HuH-7.5 (cell line): ENCODE results near the gene SLC25A48.

Experiments used
- DNase-seq: peaks from one replicate; pipeline ENCODE4 v3.0.0; 2011; ENCODE audit warnings: low spot score

SLC25A48 gene

GRCh38 chr5:135834639-135835529 is at the start of gene SLC25A48:
Gene SLC25A48, plus strand, starts transcription at chr5:135834663. Its CDS starts 185 bp downstream, at chr5:135834848.
- peak; percentile 74 for DNase-seq

DNA sequence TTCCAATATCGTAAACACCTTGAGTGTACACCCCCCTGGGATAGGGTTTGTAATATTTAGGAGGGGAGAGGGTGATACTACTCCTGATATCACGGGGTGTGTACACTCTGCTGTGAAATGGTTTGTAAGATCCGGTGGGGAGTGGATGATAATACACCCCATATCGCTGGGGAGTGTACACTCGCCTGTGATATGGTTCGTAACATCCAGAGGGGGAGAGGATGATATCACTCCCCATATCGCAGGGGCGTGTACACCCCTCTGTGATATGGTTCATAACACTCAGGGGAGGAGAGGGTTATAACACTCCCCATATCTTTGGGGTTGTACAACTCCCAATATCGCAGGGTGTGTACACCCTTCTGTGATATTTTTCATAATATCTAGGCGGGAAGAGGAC is 33.8 kb upstream of the SLC25A48 start:
- DNase-seq, result no peak

- no peak for DNase-seq
These were observed 24.1 kb upstream of the SLC25A48 start for GRCh38 chr5:135810188-135810943.

DNA sequence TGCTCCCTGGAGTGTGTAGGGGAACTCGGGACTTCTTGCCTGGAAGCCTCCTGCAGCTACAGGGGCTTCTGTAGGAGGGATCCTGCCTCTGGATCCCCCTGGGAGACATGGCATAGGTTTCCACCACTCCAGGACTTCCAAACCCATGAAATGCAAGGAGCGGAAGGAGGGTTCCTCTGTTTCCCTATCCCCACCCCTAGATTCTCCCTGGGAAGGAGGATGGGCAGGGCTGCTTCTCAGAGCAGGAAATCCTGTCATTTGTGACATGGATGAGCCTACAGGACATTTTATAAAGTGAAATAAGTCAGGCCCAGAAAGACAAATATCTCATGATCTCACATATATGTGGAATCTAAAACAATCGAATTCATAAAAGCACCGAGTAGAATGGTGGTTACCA is 23.5 kb upstream of the SLC25A48 start:
- no peak for DNase-seq

GRCh38 chr5:135813758-135814157 is 20.7 kb upstream of the SLC25A48 start:
- no peak for DNase-seq

GRCh38 chr5:135814316-135814715 is 20.1 kb upstream of the SLC25A48 start:
- no peak for DNase-seq

GRCh38 chr5:135814812-135815211 is 19.7 kb upstream of the SLC25A48 start:
- no peak for DNase-seq

GRCh38 chr5:135821061-135821801 is 13.2 kb upstream of the SLC25A48 start:
- no peak for DNase-seq

- no peak for DNase-seq
These were observed 12.7 kb upstream of the SLC25A48 start for GRCh38 chr5:135821802-135822201.

GRCh38 chr5:135822286-135822685 is 12.2 kb upstream of the SLC25A48 start:
- DNase-seq, result no peak

DNA sequence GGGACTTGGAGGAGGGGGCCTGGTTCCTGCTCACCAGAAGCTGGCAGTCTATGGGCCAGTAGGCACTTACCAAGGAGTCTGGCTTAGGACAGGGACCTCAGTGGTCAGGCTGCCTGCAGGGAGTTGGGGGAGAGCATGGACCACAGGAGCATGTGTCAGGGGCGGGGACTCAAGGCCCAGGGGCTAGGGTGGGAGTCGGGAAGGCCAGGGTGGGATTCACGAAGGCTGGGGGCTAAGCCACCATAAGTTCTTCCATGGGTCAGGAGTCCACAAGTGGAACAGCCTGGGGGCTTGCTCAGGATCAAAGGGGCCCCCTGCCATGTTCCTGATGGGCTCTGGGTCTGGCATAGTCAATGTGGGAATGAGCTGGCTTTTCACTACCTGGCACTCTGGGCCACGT is 11.5 kb upstream of the SLC25A48 start:
- DNase-seq, result no peak

DNA sequence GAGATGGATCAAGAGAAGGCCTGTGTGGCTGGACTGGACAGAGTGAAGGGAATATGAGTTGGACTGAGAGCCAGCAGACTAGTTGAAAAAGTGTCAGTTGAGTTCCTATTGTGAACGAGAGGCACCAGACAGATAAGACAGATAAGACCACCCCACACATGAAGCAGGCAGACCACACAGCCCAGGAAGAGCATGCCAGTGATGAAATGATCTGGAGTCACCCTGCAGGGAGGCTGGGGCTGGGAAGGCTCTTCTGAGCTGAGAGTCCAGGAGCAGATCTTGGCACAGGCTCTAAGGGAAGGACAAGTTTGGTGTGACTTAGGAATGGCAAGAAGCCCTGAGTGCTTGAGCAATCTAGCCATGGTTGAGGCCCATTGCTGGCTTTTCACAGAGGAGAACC is 10.6 kb upstream of the SLC25A48 start:
- DNase-seq, result no peak

GRCh38 chr5:135824541-135825041 is 9.9 kb upstream of the SLC25A48 start:
- DNase-seq, result no peak

DNA sequence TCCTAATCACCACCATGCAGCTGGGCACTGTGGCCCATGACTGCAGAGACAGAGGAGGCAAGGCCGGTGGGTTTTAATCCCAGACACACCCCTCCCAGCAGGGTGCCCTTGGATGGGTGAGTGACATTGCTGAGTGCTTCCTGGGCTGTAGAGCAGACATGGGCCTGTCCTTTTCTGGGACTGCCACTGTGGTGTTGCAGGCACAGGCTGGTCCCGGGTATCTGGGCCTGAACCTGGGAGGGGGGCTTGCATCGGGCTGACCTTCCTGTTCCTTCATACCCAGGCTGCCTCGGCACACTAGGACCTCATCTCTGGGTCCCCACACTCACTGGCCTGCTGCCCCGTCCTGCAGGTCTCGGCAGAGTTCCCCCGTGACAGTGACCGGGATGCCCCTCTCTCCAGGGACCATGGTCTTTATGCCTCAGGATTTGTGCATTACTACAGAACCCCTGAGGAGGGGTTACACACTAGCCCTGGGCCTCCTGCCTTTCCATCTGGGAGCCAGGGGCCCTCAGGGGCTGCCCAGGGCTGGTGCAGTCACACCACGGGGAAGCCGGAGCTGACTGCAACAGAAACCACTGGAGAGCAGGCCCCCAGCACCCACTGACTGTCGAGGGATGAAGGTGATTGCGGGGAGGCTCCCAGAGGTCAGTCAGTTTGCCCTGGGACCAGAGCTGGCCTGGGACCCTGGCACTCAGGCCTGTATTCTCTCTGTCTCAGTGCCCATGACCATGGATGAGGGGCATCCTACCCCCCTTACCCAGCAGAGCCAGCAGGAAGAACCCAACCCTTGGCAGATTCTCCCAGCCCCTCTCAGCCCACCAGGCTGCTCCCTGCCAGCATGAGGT is 8.9 kb upstream of the SLC25A48 start:
- DNase-seq, result no peak

GRCh38 chr5:135826221-135826525 is 8.3 kb upstream of the SLC25A48 start:
- no peak for DNase-seq

- no peak for DNase-seq
These were observed 7.3 kb upstream of the SLC25A48 start for GRCh38 chr5:135826994-135827671.

DNA sequence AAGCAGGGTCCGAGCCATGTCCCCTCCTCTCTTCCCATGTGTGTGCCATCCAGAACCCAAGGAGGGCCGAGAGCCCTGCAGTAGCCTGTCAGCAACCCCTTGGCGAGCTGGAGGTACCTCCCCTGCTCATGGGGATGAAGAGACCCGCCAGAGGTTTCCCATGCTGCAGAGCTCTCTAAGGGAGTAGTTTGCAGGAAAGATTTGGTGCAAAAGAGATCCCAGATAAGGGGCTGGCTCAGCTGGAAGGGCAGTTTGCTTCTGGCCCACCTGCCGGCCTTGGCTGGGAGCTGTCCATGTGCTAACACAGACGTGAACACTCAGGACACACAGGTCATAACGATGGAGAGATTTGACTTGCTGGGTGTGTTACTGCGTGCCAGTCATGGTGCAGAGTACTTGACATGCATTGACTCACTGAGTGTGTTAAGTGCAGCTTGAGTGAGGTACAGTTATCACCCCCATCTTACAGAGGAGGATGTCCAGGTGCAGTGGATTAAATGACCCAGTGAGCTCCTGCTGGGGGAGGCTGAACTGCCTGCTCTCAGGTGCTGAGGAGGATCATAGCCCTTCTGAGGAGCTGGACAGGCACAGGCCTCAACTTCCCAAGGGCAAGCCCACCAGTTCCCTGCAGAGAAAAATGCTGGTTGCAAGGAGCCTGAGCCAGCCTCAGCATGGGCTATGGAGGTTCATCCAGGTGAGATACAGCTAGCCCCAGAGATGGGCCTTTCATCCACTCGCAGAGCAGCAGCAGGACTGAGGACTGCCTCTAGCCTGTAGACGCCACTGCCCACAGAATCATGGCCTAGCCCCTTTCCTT is 6.3 kb upstream of the SLC25A48 start:
- no peak for DNase-seq

GRCh38 chr5:135828782-135829127 is 5.7 kb upstream of the SLC25A48 start:
- no peak for DNase-seq

GRCh38 chr5:135829179-135829578 is 5.3 kb upstream of the SLC25A48 start:
- DNase-seq, result no peak

- DNase-seq, result peak; percentile 55
These were observed 4.6 kb upstream of the SLC25A48 start for GRCh38 chr5:135829681-135830383.
